Urinary bladder (tissue), 4 donors: ENCODE results near the gene APP. TPM values are rescaled to one million over a fixed set of nuclear protein-coding genes. Genes with fewer than 3 reads are reported as not detected.
"Not testable (repeated sequence)": the region's sequence is repeated elsewhere in the genome, so short reads cannot be mapped to it uniquely, and the experiment has no call there.

Experiments
- DNase-seq: peaks from one replicate; pipeline ENCODE4 v3.0.0-alpha.2; 2015; ENCODE audit errors: extremely low spot score
- H3K27ac ChIP-seq: one replicate; pipeline ENCODE4 v1.5.1; 2013; ENCODE audit warnings: low read depth, mild to moderate bottlenecking, moderate library complexity
- H3K36me3 ChIP-seq: one replicate; pipeline ENCODE4 v1.6.1; 2013; ENCODE audit warnings: mild to moderate bottlenecking, moderate library complexity; ENCODE audit not compliant: insufficient read depth
- H3K4me1 ChIP-seq: one replicate; pipeline ENCODE4 v1.6.1; 2013; ENCODE audit warnings: mild to moderate bottlenecking, moderate library complexity; ENCODE audit not compliant: insufficient read depth
- H3K4me3 ChIP-seq: one replicate; pipeline ENCODE4 v1.5.1; 2013; ENCODE audit warnings: low read depth, low read length
- WGBS: extraction: QIAGEN DNeasy Blood & Tissue Kit; methylation state at CpG from one replicate; pipeline ENCODE4 v1.1.7; 2013; 5-methylcytosine and 5-hydroxymethylcytosine counted together
- polyA plus RNA-seq: library from polyadenylated mRNA; stranded (reverse); fragments of 200-250 nt; gene quantifications from one replicate; pipeline ENCODE4 v1.2.3, GENCODE V29; 2013
- total RNA-seq: library from RNA; depleted of rRNA; stranded (reverse); fragments of >200 nt; gene quantifications from one replicate; pipeline ENCODE4 v1.2.3, GENCODE V29; 2014
- donor health status: healthy with polysubstance abuse.
- donor health status: healthy.

APP gene
- total and polyA plus RNA-seq, 2 donors = 269 to 469 TPM

DNA sequence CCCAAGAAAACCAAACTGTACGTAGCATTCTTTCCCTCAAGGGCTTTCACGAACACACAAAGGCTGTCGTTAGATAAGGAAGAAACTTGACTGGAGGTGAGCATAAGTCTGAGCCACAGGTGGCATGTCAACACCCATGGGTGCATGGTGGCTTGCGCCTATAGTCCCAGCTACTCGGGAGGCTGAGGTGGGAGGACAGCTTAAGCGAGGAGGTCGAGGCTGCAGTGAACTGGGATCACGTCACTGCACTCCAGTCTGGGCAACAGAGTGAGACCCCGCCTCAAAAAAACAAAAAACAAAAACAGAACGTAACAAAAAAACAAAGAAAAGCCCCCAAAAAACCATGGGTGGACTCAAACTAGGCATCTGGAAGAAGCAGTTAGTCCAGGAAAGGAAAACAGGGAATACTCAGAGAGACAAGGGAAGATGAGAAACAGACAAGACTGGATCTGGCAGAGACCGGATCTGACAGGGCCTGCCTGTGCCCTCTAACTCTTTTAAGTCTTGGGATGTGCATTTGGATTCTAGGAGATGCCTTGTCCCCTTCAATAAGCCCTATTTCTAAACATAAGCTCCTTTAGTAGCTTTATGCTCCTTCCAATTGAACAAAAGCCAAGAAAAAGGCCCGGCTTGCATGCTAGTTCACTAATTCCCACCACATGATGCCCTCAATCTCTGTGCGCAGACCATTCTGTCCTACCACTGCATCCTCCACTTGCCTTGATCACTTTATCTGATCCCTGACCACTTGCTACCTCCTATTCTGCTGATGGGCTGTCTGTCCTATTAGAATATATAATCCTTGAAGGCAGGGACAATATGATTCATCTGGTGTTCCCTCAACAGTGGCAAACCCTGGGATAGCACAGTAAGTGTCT is 73.8 kb downstream of the APP start:
- H3K4me1 ChIP-seq = no peaks in the 10 kb centered on the region
- no peaks in the 10 kb centered on the region for H3K36me3 ChIP-seq
- H3K27ac ChIP-seq = no peak overlapping the region
- no peak overlapping the region for H3K4me3 ChIP-seq
- DNase-seq = no peak
- WGBS = 82% methylated on average over 13 of the region's 13 CpGs

DNA sequence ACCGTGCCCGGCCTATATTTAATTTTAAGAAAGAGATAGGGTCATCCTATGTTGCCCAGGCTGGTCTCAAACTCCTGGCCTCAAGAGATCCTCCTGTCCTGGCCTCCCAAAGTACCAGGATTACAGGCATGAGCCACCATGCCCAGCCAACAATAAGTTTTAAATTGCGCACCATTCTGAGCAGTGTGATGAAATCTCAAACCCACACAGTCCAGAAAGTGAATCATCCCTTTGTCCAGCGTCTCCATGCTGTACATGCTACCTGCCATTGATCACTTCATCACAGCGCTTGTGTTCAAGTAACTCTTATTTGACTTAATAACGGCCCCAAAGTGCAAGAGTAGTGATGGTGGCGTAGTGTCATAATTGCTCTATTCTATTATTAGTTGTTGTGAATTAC is 75.4 kb downstream of the APP start:
- Histone ChIP-seq H3K4me3 (no peak overlapping the region), H3K4me1 (no peaks in the 10 kb centered on the region), H3K36me3 (no peaks in the 10 kb centered on the region), H3K27ac (no peak overlapping the region)
- 97% methylated on average over 7 of the region's 7 CpGs for WGBS
- no peak for DNase-seq

DNA sequence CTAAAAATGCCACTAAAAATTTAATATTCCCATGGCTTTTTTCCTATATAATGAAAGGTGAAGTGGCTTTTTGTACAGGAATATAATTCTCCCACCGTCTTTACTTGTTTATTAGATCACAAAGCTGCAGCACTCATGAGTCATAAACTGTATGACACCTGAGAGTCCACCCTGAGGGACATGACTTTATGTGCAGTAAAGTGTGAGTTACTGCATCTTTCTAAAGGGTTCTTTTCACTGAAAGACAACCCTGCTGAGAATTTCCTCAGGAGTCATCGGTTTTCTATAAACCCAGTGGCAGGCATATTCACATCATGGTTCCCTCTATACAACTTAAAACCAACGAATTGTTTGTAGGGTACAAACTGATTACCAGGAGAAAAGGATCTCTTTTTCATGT is 77.4 kb downstream of the APP start:
- WGBS = 77% methylated on average over 3 of the region's 3 CpGs
- Histone ChIP-seq H3K4me3 (no peak overlapping the region), H3K36me3 (no peaks in the 10 kb centered on the region), H3K27ac (no peak overlapping the region), H3K4me1 (no peaks in the 10 kb centered on the region)
- DNase-seq = no peak

DNA sequence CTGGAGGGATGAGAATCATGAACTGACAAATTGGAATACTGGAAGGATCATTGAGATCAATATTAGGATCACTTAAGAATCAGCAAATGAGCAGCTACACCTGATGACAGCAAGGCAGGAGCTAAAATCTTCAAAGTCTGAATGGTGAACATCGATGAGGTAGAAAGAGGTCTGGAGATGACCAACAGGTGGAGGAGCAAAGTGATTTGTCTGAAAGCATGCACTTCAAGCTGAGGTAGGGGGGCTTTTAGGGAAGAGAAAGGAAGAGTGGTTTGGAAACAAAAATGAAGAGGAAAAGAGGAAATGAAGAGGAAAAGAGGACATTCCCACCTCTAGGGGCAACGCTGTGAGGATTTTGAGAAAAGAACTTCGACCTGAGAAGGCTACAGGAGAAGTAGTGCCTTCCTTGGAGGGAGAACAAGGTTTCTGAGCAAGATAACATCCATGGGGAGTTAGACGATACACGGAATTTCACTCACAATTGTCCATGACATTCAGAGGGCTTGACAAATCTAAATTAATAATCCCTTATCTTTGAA is 79.0 kb downstream of the APP start:
- H3K36me3 ChIP-seq = no peaks in the 10 kb centered on the region
- H3K4me3 ChIP-seq = no peak overlapping the region
- DNase-seq = no peak
- no peak overlapping the region for H3K27ac ChIP-seq
- WGBS = 97% methylated on average over 5 of the region's 5 CpGs
- no peaks in the 10 kb centered on the region for H3K4me1 ChIP-seq

DNA sequence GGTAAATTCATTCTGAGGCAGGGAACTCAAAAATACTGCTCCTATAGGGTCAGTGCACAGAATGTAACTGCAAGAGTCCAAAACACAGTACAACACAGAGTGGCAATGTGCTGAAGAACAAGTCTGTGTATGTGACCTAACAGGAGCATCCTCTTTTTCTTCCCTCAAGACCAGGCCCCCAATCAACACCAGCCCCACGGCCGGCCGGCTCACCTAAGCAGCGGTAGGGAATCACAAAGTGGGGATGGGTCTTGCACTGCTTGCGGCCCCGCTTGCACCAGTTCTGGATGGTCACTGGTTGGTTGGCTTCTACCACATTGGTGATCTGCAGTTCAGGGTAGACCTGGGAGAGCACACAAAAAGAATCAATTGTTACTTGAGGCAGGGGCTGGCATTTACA is 80.8 kb downstream of the APP start:
- no peak overlapping the region for H3K4me3 ChIP-seq
- H3K27ac ChIP-seq = no peak overlapping the region
- DNase-seq = no peak
- H3K36me3 ChIP-seq = no peaks in the 10 kb centered on the region
- H3K4me1 ChIP-seq = no peaks in the 10 kb centered on the region
- 96% methylated on average over 6 of the region's 6 CpGs for WGBS

DNA sequence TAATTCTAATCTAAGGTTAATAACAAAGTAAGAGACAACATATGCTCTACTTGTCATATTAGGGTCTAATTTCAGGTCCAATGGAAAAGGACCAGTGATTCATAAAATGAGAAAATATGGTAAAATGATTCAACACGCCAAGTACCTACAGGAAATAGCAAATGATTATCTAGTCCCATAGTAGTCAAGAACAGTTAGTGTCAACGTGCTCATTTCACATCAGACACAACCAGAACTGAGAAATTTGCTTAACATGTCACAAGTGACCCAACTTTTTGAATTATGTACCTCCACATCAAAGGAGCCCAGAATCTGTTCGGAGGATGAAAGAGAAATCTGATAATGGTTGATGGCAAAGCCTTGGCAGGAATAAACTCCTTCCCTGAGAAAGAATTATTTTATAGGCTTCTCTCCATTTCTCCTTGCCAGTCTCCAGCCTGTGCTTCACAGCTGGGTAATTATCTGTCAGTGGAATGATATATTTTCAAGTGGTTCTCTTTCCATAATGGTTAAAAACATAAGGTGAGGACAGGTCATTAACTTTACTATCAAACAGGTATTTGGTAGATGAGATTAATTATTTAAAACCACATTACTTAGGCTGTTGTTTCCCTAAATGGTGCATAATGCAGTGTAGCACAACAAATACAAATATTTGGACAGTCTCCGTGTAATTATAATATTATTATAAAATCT is 83.2 kb downstream of the APP start:
- WGBS = 71% methylated on average over 4 of the region's 4 CpGs

DNA sequence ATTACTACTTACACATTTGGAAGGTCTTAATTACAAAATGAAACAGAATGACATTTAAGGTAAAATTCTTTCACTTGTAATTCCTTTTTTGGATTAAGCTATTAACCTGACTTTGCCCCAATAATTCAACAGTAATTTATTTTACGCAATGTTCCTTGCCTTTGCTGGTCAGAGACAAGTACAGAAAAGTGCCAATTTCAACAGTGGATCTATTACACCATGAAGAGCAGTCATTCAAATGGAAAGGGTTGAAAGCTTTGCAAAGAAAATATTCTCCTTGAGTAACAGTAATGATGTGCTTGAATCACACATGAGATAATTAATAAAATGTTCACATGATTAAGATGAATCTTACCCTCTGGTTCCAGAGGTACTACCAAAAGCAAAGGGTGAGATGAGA is 84.7 kb downstream of the APP start:
- WGBS = 97% methylated on average over 1 of the region's 1 CpG
- no peak for DNase-seq
- H3K27ac ChIP-seq = no peak overlapping the region
- no peak overlapping the region for H3K4me3 ChIP-seq
- H3K4me1 ChIP-seq = no peaks in the 10 kb centered on the region
- no peaks in the 10 kb centered on the region for H3K36me3 ChIP-seq

More for the DNA sequence above, 83.2 kb downstream of the APP start:
- no peaks in the 10 kb centered on the region for H3K36me3 ChIP-seq
- no peak overlapping the region for H3K4me3 ChIP-seq
- H3K27ac ChIP-seq = no peak overlapping the region
- H3K4me1 ChIP-seq = no peaks in the 10 kb centered on the region
- no peak for DNase-seq

DNA sequence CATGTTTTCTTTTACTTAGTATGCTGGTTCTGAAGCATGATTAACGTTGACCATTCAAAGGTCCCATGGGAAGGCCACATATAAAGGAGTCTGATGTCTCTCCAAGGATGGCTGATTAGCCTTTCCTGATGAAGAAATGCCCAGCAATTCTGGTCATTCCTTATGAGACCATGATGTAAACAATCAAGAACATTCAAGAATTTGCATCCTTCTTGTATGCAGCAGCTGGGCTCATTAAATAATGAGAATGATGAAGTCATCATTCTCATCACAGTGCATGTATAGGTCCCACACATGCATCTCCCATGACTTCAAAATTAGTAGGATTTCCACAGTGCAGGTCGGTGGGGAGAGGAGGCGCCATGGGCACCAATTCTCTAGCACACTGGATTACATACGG is 85.4 kb downstream of the APP start:
- H3K4me1 ChIP-seq = no peaks in the 10 kb centered on the region
- H3K4me3 ChIP-seq = no peak overlapping the region
- H3K27ac ChIP-seq = no peak overlapping the region
- no peaks in the 10 kb centered on the region for H3K36me3 ChIP-seq
- 88% methylated on average over 4 of the region's 4 CpGs for WGBS
- DNase-seq = no peak

DNA sequence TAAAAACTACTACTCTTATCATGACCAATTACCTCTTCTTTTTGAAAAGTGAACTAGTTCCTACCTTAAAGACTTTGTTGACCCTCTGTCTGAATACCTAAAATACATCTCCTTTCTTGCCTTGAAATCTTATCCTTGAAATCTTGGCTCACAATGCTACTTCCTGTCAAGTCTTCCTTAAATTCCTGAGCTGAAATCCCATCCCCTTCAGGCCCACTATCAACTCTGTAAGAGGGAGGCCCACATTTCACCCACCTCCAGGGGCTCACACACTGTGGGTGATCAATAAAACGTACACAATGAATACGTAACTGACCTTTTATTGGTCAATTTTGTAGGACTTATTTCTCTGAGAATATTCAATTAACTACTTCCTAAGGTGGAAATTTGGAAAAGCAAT is 88.0 kb downstream of the APP start:
- H3K4me1 ChIP-seq = no peaks in the 10 kb centered on the region
- H3K4me3 ChIP-seq = no peak overlapping the region
- no peak for DNase-seq
- H3K27ac ChIP-seq = no peak overlapping the region
- 88% methylated on average over 2 of the region's 2 CpGs for WGBS
- peaks cover 1% of the 10 kb centered on the region for H3K36me3 ChIP-seq

DNA sequence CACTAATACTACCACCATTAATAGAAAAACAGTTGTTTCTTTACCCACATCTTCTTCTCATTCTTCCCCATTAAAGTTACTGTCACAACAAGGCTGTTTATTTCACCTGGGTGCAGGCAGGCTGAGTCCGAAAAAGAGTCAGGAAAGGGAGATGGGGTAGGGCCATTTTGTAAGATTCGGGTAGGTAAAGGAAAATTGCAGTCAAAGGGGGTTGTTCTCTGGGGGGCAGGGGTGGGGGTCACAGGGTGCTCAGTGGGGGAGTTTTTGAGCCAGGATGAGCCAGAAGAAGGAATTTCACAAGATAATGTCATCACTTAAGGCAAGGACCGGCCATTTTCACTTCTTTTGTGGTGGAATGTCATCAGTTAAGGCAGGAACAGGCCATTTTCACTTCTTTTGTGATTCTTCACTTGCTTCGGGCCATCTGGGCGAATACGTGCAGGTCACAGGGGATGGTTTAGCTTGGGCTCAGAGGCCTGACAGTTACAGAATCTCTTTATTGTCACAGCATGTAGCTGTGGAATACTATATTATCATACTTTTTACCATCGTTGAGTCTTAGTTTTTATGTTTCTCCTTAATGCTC is 89.3 kb downstream of the APP start:
- not testable (repeated sequence) for H3K4me1 ChIP-seq, H3K36me3 ChIP-seq, H3K4me3 ChIP-seq, H3K27ac ChIP-seq, DNase-seq
- WGBS = 90% methylated on average over 7 of the region's 7 CpGs

DNA sequence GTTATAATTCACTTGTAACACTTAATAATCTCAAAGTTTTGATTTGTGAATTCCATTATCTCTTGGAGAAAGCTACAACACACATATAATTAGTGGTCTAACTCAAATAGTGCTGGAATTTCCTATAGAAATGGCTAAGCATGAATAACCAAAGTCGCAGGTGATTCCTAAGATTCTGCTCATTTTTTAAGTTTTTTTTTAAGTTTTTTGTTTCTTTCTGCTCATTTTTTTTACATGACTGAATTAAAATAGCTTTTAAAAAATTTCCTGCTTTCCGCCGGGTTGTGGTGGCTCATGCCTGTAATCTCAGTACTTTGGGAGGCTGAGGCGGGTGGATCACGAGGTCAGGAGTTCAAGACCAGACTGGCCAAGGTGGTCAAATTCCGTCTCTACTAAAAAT is 90.4 kb downstream of the APP start:
- no peak for DNase-seq
- Histone ChIP-seq H3K36me3 (peaks cover 1% of the 10 kb centered on the region), H3K27ac (no peak overlapping the region), H3K4me3 (no peak overlapping the region), H3K4me1 (no peaks in the 10 kb centered on the region)
- 96% methylated on average over 6 of the region's 6 CpGs for WGBS

DNA sequence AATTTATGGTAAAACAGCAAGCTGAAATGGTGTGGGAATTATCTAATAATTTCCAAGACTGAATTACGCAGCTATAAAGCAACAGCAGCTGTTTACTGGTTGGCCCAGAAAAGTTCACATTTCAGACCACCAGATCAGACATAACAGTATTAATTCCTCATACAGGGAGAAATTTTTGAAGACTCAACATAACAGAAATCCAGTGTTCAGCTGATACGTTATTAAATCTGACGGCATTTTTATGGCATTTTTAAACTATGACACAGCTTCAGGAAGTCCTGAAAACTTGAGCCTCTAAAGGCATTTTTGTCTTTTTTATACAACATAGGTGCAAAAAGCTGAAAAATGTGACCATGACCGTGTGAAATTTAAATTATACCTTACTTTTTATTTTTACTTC is 91.2 kb downstream of the APP start:
- WGBS = 48% methylated on average over 4 of the region's 4 CpGs
- Histone ChIP-seq H3K27ac (no peak overlapping the region), H3K4me3 (no peak overlapping the region), H3K4me1 (no peaks in the 10 kb centered on the region), H3K36me3 (peaks cover 1% of the 10 kb centered on the region)
- no peak for DNase-seq

DNA sequence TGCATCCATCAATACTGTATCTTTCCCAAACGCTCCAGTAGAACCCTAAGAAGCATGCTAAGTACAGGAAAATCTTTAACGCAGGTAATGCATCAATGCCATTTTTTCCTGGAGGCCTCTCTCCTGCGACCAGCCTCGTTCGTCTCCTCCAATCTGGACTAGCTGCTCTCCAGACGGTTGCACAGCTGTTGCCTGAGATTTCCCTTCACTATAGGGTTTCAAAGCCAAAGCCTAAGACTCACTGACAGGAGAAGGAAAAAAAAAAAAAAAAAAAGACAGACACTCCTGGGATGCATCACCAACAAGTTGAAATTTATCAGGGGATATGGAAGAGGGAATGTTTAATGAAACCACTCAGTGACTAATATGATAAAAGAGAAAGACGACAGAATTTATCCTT is 93.0 kb downstream of the APP start:
- no peak overlapping the region for H3K4me3 ChIP-seq

More for the DNA sequence above, 93.0 kb downstream of the APP start:
- Histone ChIP-seq H3K27ac (no peak overlapping the region), H3K4me1 (no peaks in the 10 kb centered on the region), H3K36me3 (peaks cover 1% of the 10 kb centered on the region)
- 47% methylated on average over 7 of the region's 7 CpGs for WGBS
- DNase-seq = no peak
